Measurements from ENCODE around the gene IGFBPL1.
"Not testable (repeated sequence)": the region's sequence is repeated elsewhere in the genome, so short reads cannot be mapped to it uniquely, and the experiment has no call there.

The IGFBPL1 gene

GRCh38 chr9:38404314-38404713 lies 19.9 kb downstream of the IGFBPL1 start:
- TF ChIP-seq CTCF (IDR thresholded peaks at IDR 0.05; ENCODE audit: control insufficient read depth, extremely low read depth, insufficient read depth): no peak
- no peak overlapping the region for H3K4me3 ChIP-seq (ENCODE audit: low read depth, low read length)
- no peak for DNase-seq (ENCODE audit: low read depth)

GRCh38 chr9:38401994-38402393 lies 22.3 kb downstream of the IGFBPL1 start:
- H3K4me3 ChIP-seq (ENCODE audit: low read depth, low read length): no peak overlapping the region
- no peak for TF ChIP-seq CTCF (IDR thresholded peaks at IDR 0.05; ENCODE audit: control insufficient read depth, extremely low read depth, insufficient read depth)
- DNase-seq (ENCODE audit: low read depth): no peak

- not testable (repeated sequence) for DNase-seq (ENCODE audit: low read depth); H3K4me3 ChIP-seq (ENCODE audit: low read depth, low read length)
These were observed 25.1 kb downstream of the IGFBPL1 start for GRCh38 chr9:38399191-38399590.

GRCh38 chr9:38396371-38396671 lies 27.9 kb downstream of the IGFBPL1 start:
- TF ChIP-seq CTCF (IDR thresholded peaks at IDR 0.05; ENCODE audit: control insufficient read depth, extremely low read depth, insufficient read depth): no peak
- no peak for DNase-seq (ENCODE audit: low read depth)
- H3K4me3 ChIP-seq (ENCODE audit: low read depth, low read length): no peak overlapping the region

GRCh38 chr9:38395653-38396370 lies 28.4 kb downstream of the IGFBPL1 start:
- TF ChIP-seq CTCF (IDR thresholded peaks at IDR 0.05; ENCODE audit: control insufficient read depth, extremely low read depth, insufficient read depth): no peak
- no peak for DNase-seq (ENCODE audit: low read depth)
- H3K4me3 ChIP-seq (ENCODE audit: low read depth, low read length): no peak overlapping the region

- DNase-seq (ENCODE audit: low read depth): no peak
- no peak for TF ChIP-seq CTCF (IDR thresholded peaks at IDR 0.05; ENCODE audit: control insufficient read depth, extremely low read depth, insufficient read depth)
These were observed 29.8 kb downstream of the IGFBPL1 start for GRCh38 chr9:38394416-38394815.

GRCh38 chr9:38393128-38393796 lies 31.0 kb downstream of the IGFBPL1 start:
- no peak for DNase-seq (ENCODE audit: low read depth)
- H3K4me3 ChIP-seq (ENCODE audit: low read depth, low read length): peak overlapping the region; percentile 89
- no peak for TF ChIP-seq CTCF (IDR thresholded peaks at IDR 0.05; ENCODE audit: control insufficient read depth, extremely low read depth, insufficient read depth)

More at GRCh38 chr9:38394416-38394815, 29.8 kb downstream of the IGFBPL1 start:
- H3K4me3 ChIP-seq (ENCODE audit: low read depth, low read length): no peak overlapping the region
